Epithelial cell of proximal tubule (primary cell): ENCODE results near the gene COQ4. TPM values are rescaled to one million over a fixed set of nuclear protein-coding genes. Genes with fewer than 3 reads are reported as not detected.

Experiments
- DNase-seq: peaks from one replicate; pipeline ENCODE4 v3.0.0-alpha.2; 2011; ENCODE audit warnings: low read depth
- H3K4me3 ChIP-seq: 2 replicates; pipeline ENCODE4 v1.5.1; 2011; ENCODE audit warnings: low read depth, mild to moderate bottlenecking, low read length
- total RNA-seq: library from RNA; depleted of rRNA; stranded (reverse); fragments of >200 nt; gene quantifications from 2 replicates; pipeline ENCODE4 v1.2.3, GENCODE V29; 2015
- TF ChIP-seq, protein P1 (sequence below): conservative IDR thresholded peaks from 2 replicates; pipeline ENCODE4 v1.5.1; 2012; ENCODE audit warnings: low read depth, mild to moderate bottlenecking, low read length

COQ4 gene
- total RNA-seq, 1 donor from 2014 or later = 68.8 TPM

DNA sequence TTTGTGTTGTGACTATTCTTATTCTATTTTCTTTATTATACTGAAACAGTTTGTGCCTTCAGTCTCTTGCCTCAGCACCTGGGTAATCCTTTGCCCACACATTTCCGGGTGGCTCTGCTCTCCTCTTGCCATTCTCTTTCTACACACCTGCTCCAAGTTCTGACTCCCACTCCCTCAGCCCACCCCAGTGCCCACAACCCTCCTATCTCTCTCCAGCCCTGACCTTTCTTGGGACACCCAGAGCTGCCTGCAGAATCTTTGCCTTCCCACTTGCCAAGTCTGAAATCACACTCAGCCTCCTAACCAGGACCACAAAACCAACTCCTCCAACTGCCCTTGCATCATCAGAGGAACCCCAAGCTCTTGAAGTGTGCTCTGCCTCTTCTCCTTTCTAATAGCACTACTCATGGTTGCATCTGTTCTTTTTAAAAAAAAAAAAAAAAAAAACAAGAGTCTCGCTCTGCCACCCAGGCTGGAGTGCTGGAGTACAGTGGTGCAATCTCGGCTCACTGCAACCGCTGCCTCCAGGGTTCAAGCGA is 42.5 kb upstream of the COQ4 start:
- no peak overlapping the region for H3K4me3 ChIP-seq
- no peak for DNase-seq
- TF ChIP-seq, protein P1, sequence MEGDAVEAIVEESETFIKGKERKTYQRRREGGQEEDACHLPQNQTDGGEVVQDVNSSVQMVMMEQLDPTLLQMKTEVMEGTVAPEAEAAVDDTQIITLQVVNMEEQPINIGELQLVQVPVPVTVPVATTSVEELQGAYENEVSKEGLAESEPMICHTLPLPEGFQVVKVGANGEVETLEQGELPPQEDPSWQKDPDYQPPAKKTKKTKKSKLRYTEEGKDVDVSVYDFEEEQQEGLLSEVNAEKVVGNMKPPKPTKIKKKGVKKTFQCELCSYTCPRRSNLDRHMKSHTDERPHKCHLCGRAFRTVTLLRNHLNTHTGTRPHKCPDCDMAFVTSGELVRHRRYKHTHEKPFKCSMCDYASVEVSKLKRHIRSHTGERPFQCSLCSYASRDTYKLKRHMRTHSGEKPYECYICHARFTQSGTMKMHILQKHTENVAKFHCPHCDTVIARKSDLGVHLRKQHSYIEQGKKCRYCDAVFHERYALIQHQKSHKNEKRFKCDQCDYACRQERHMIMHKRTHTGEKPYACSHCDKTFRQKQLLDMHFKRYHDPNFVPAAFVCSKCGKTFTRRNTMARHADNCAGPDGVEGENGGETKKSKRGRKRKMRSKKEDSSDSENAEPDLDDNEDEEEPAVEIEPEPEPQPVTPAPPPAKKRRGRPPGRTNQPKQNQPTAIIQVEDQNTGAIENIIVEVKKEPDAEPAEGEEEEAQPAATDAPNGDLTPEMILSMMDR = no peak

GRCh38 chr9:128282500-128282899 is 40.1 kb upstream of the COQ4 start:
- TF ChIP-seq, protein P1 = no peak
- DNase-seq = no peak
- no peak overlapping the region for H3K4me3 ChIP-seq

GRCh38 chr9:128285033-128285784 is 37.4 kb upstream of the COQ4 start:
- no peak for DNase-seq

DNA sequence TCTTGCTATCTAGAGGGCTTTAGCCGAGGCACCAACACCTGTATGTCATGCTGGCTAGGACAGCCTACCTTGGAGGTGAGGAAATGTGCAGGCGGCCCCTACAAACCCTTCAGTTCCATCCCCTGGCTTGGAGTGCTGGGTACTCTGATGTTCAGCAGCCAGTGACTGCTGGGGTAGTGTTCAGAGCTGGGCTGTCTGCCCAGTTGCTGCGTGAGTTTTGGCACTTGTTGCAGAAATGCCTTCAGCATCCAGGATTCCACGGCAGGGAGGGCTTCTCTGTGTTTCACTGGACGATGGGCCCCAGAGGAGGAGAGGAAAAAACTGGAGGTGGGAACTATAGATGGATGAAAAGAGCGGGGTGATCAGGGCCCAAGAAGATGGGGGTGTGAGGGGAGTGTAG is 36.2 kb upstream of the COQ4 start:
- no peak overlapping the region for H3K4me3 ChIP-seq
- TF ChIP-seq, protein P1 = no peak
- DNase-seq = no peak

More at GRCh38 chr9:128285033-128285784, 37.4 kb upstream of the COQ4 start:
- TF ChIP-seq, protein P1 = no peak
- no peak overlapping the region for H3K4me3 ChIP-seq

GRCh38 chr9:128288273-128289004 is 34.2 kb upstream of the COQ4 start:
- DNase-seq = no peak
- H3K4me3 ChIP-seq = no peak overlapping the region
- TF ChIP-seq, protein P1 = no peak

DNA sequence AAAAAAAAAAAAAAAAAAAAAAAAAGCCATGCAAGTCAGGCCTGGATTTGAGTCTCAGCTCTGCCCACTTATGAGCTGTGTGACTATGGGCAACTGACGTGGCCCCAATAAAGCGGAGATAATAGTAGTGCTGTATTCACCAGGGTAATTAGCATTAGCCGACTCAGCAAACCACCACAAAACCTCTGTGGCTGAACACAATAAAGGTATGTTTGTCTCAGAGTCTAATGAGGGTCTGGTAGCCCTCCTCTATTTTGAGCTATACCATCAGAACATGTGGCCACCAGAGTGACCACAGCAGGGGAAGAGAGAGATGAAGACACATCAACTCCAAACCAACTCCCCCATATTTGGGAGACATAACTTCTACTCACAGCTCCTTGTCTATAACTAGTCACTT is 30.6 kb upstream of the COQ4 start:
- H3K4me3 ChIP-seq = no peak overlapping the region
- TF ChIP-seq, protein P1 = no peak
- DNase-seq = no peak

DNA sequence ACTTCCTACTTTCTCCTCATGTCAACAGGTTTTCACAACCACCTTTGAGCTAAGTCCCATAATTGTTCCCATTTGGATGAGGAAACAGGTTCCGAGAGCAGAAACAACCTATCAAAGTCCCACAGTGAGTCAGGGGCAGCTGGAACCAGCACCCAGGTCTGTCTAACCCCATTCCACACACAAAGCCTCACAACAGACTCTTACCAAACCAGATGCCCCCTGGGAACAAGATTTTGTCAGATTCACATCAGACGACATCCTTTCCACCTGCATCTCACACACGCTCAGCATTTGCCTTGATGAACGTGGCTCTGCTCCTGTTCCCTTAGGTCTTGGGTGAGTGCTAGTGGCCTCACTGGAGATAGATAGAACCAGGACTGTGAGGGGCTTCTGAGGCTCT is 29.5 kb upstream of the COQ4 start:
- DNase-seq = no peak
- no peak overlapping the region for H3K4me3 ChIP-seq
- TF ChIP-seq, protein P1 = no peak
